ENCODE results near the gene NUP54.

Gene NUP54

DNA sequence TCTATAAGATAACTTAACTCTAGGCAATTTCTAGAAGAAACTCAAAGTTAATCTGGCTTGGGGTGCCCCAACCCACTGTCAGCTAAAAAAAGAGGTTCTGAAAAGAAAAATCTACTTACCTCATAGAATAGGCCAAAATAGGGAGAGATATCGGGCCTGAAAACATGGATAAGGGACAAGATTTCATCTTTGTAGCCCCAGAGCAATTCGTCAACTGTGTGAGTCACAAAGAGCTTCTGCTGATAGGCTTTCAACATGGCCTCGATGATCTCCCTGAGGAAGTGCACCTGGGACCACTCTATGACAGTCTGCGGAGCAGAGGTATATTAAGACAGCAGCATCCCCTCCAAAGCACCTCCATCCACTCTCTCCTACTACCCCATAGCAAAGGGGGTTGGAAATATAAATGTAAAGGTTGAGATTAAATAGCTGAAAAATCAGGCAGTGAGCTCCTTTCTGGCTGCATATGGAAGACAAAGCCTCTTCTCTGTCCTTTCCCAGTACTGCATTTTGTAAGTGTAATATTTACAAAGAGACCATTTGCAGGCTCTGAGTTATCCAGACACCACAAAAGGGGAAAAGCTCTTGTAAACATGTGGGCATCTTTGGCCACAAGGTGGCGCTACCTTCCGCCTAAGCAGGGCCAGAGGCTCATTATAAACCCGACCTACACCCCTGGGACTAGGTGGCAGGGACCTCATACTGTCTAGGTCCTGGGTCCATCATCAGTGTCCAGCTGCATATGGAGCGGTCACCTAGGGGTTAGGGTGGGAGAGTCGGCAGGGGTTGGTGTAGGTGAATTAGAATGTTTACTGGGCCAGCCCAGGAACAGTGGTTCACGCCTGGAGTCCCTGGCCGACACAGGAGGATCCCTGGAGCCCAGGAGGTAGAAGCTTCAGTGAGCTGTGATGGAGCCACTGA is 31.5 kb upstream of the NUP54 start:
- Histone ChIP-seq H3K27ac (ENCODE audit: low read length) (no peak overlapping the region), H3K4me1 (ENCODE audit: control insufficient read depth, insufficient read depth, low read length) (peaks cover 6% of the 10 kb centered on the region), H3K4me3 (ENCODE audit: low read length in 2 of 2) (no peak overlapping the region), H3K36me3 (ENCODE audit: control insufficient read depth in 2 of 2, insufficient read depth in 2 of 2, low read length in 2 of 2) (peaks cover 12 to 17% of the 10 kb centered on the region in 2 donors), H3K9ac (ENCODE audit: low read length in 2 of 2) (no peak overlapping the region), H3K27me3 (ENCODE audit: control insufficient read depth in 1 of 2, insufficient read depth in 2 of 2, low read length in 2 of 2) (no peaks in the 10 kb centered on the region), H3K9me3 (ENCODE audit: control insufficient read depth in 2 of 2, low read length in 2 of 2) (no peaks in the 10 kb centered on the region)

- Histone ChIP-seq H3K9me3 (ENCODE audit: control insufficient read depth in 2 of 2, low read length in 2 of 2) (no peaks in the 10 kb centered on the region), H3K4me3 (ENCODE audit: low read length in 2 of 2) (no peak overlapping the region), H3K4me1 (ENCODE audit: control insufficient read depth, insufficient read depth, low read length) (peaks cover 6% of the 10 kb centered on the region), H3K9ac (ENCODE audit: low read length in 2 of 2) (no peak overlapping the region), H3K36me3 (ENCODE audit: control insufficient read depth in 2 of 2, insufficient read depth in 2 of 2, low read length in 2 of 2) (peaks cover 16 to 21% of the 10 kb centered on the region in 2 donors), H3K27me3 (ENCODE audit: control insufficient read depth in 1 of 2, insufficient read depth in 2 of 2, low read length in 2 of 2) (no peaks in the 10 kb centered on the region), H3K27ac (ENCODE audit: low read length) (no peak overlapping the region)
Measured at GRCh38 chr4:76178296-76178695, 30.1 kb upstream of the NUP54 start.

DNA sequence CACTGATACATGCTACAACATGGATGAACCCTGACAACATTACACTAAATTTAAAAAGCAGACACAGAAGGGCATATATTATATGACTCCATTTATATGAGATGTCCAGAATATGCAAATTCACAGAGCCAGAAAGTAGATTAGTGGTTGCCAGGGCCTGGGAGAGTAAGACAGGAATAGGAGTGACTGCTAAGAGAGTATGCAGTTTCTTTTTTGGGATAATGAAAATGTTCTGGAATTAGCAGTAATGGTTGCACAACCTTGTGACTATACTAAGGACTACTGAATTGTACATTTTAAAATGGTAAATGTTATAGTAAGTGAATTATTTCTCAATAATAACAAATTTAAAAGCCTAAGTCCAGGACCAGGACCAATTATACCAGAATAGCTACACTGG is 29.5 kb upstream of the NUP54 start:
- Histone ChIP-seq H3K27ac (ENCODE audit: low read length) (no peak overlapping the region), H3K4me3 (ENCODE audit: low read length in 2 of 2) (no peak overlapping the region), H3K4me1 (ENCODE audit: control insufficient read depth, insufficient read depth, low read length) (peaks cover 6% of the 10 kb centered on the region), H3K36me3 (ENCODE audit: control insufficient read depth in 2 of 2, insufficient read depth in 2 of 2, low read length in 2 of 2) (peaks cover 18 to 22% of the 10 kb centered on the region in 2 donors), H3K27me3 (ENCODE audit: control insufficient read depth in 1 of 2, insufficient read depth in 2 of 2, low read length in 2 of 2) (no peaks in the 10 kb centered on the region), H3K9me3 (ENCODE audit: control insufficient read depth in 2 of 2, low read length in 2 of 2) (no peaks in the 10 kb centered on the region), H3K9ac (ENCODE audit: low read length in 2 of 2) (no peak overlapping the region)

- no peak overlapping the region for H3K4me3 ChIP-seq (ENCODE audit: low read length in 2 of 2)
- no peak overlapping the region for H3K27ac ChIP-seq (ENCODE audit: low read length)
- peaks cover 18 to 26% of the 10 kb centered on the region in 2 donors for H3K36me3 ChIP-seq (ENCODE audit: control insufficient read depth in 2 of 2, insufficient read depth in 2 of 2, low read length in 2 of 2)
- H3K9ac ChIP-seq (ENCODE audit: low read length in 2 of 2): no peak overlapping the region
- H3K9me3 ChIP-seq (ENCODE audit: control insufficient read depth in 2 of 2, low read length in 2 of 2): no peaks in the 10 kb centered on the region
- peaks cover 6% of the 10 kb centered on the region for H3K4me1 ChIP-seq (ENCODE audit: control insufficient read depth, insufficient read depth, low read length)
- no peaks in the 10 kb centered on the region for H3K27me3 ChIP-seq (ENCODE audit: control insufficient read depth in 1 of 2, insufficient read depth in 2 of 2, low read length in 2 of 2)
Measured at GRCh38 chr4:76175336-76175735, 27.1 kb upstream of the NUP54 start.

GRCh38 chr4:76174216-76174615 is 26.0 kb upstream of the NUP54 start:
- no peaks in the 10 kb centered on the region for H3K9me3 ChIP-seq (ENCODE audit: control insufficient read depth in 2 of 2, low read length in 2 of 2)
- H3K27me3 ChIP-seq (ENCODE audit: control insufficient read depth in 1 of 2, insufficient read depth in 2 of 2, low read length in 2 of 2): no peaks in the 10 kb centered on the region
- H3K4me3 ChIP-seq (ENCODE audit: low read length in 2 of 2): no peak overlapping the region
- no peaks in the 10 kb centered on the region for H3K4me1 ChIP-seq (ENCODE audit: control insufficient read depth, insufficient read depth, low read length)
- H3K9ac ChIP-seq (ENCODE audit: low read length in 2 of 2): no peak overlapping the region
- H3K27ac ChIP-seq (ENCODE audit: low read length): no peak overlapping the region
- peaks cover 18 to 24% of the 10 kb centered on the region in 2 donors for H3K36me3 ChIP-seq (ENCODE audit: control insufficient read depth in 2 of 2, insufficient read depth in 2 of 2, low read length in 2 of 2)

GRCh38 chr4:76168688-76169087 is 20.5 kb upstream of the NUP54 start:
- peaks cover 33 to 42% of the 10 kb centered on the region in 2 donors for H3K36me3 ChIP-seq (ENCODE audit: control insufficient read depth in 2 of 2, insufficient read depth in 2 of 2, low read length in 2 of 2)

GRCh38 chr4:76166480-76166879 is 18.3 kb upstream of the NUP54 start:
- Histone ChIP-seq H3K9me3 (ENCODE audit: control insufficient read depth in 2 of 2, low read length in 2 of 2) (no peaks in the 10 kb centered on the region), H3K9ac (ENCODE audit: low read length in 2 of 2) (no peak overlapping the region), H3K27me3 (ENCODE audit: control insufficient read depth in 1 of 2, insufficient read depth in 2 of 2, low read length in 2 of 2) (no peaks in the 10 kb centered on the region), H3K4me3 (ENCODE audit: low read length in 2 of 2) (no peak overlapping the region), H3K4me1 (ENCODE audit: control insufficient read depth, insufficient read depth, low read length) (no peaks in the 10 kb centered on the region), H3K27ac (ENCODE audit: low read length) (no peak overlapping the region), H3K36me3 (ENCODE audit: control insufficient read depth in 2 of 2, insufficient read depth in 2 of 2, low read length in 2 of 2) (peaks cover 49 to 52% of the 10 kb centered on the region in 2 donors)

More at GRCh38 chr4:76168688-76169087, 20.5 kb upstream of the NUP54 start:
- H3K9ac ChIP-seq (ENCODE audit: low read length in 2 of 2): no peak overlapping the region
- no peaks in the 10 kb centered on the region for H3K4me1 ChIP-seq (ENCODE audit: control insufficient read depth, insufficient read depth, low read length)
- no peak overlapping the region for H3K4me3 ChIP-seq (ENCODE audit: low read length in 2 of 2)
- no peaks in the 10 kb centered on the region for H3K27me3 ChIP-seq (ENCODE audit: control insufficient read depth in 1 of 2, insufficient read depth in 2 of 2, low read length in 2 of 2)
- H3K27ac ChIP-seq (ENCODE audit: low read length): no peak overlapping the region
- H3K9me3 ChIP-seq (ENCODE audit: control insufficient read depth in 2 of 2, low read length in 2 of 2): no peaks in the 10 kb centered on the region

- H3K27me3 ChIP-seq (ENCODE audit: control insufficient read depth in 1 of 2, insufficient read depth in 2 of 2, low read length in 2 of 2): no peaks in the 10 kb centered on the region
- peaks cover 27 to 36% of the 10 kb centered on the region in 2 donors for H3K36me3 ChIP-seq (ENCODE audit: control insufficient read depth in 2 of 2, insufficient read depth in 2 of 2, low read length in 2 of 2)
- H3K4me1 ChIP-seq (ENCODE audit: control insufficient read depth, insufficient read depth, low read length): no peaks in the 10 kb centered on the region
Measured at GRCh38 chr4:76160355-76160754, 12.2 kb upstream of the NUP54 start.

DNA sequence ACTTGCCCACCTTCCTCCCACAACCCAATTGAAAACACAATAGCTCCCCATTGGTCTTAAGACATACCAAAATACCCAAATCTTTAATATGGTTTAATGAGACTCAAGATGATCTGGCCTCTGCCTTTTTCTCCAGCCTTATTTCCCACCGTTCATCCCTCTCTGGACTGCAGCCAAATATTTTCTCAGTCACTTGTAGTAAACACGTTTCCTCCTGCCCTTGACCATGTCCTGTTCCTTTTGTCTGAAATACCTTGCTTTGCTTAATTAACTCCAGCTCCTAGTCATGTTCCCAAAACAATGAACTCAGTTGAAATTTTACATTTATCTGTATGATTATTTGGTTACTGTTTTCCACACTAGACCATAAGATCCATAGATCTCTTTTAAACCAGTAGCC is 8.4 kb upstream of the NUP54 start:
- H3K9ac ChIP-seq (ENCODE audit: low read length in 2 of 2): no peak overlapping the region
- H3K27ac ChIP-seq (ENCODE audit: low read length): no peak overlapping the region
- no peak overlapping the region for H3K4me3 ChIP-seq (ENCODE audit: low read length in 2 of 2)
- H3K4me1 ChIP-seq (ENCODE audit: control insufficient read depth, insufficient read depth, low read length): no peaks in the 10 kb centered on the region
- no peaks in the 10 kb centered on the region for H3K9me3 ChIP-seq (ENCODE audit: control insufficient read depth in 2 of 2, low read length in 2 of 2)
- H3K27me3 ChIP-seq (ENCODE audit: control insufficient read depth in 1 of 2, insufficient read depth in 2 of 2, low read length in 2 of 2): no peaks in the 10 kb centered on the region
- H3K36me3 ChIP-seq (ENCODE audit: control insufficient read depth in 2 of 2, insufficient read depth in 2 of 2, low read length in 2 of 2): peaks cover 6 to 15% of the 10 kb centered on the region in 2 donors

More at GRCh38 chr4:76160355-76160754, 12.2 kb upstream of the NUP54 start:
- Histone ChIP-seq H3K27ac (ENCODE audit: low read length) (no peak overlapping the region), H3K9ac (ENCODE audit: low read length in 2 of 2) (no peak overlapping the region), H3K9me3 (ENCODE audit: control insufficient read depth in 2 of 2, low read length in 2 of 2) (no peaks in the 10 kb centered on the region), H3K4me3 (ENCODE audit: low read length in 2 of 2) (no peak overlapping the region)

DNA sequence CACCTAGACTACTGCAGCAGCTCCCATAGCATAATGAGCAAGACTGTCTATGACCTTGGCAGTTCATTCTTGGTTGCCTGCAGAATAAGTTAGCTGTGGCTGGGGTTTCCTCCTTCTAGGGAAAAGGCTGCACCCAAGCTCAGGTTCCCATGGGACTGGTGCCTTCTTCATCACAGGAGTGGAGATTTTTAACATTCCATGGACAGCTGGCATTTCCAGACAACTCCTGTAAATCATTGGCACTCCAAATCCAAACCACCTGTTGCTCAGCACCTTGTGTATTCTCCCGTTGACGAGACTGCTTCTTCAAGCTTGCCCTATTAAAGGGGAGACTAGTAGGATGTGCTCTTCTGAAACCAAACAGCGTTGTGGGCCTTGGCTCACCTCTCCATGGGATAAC is 7.8 kb upstream of the NUP54 start:
- Histone ChIP-seq H3K4me3 (ENCODE audit: low read length in 2 of 2) (no peak overlapping the region), H3K4me1 (ENCODE audit: control insufficient read depth, insufficient read depth, low read length) (no peaks in the 10 kb centered on the region), H3K9me3 (ENCODE audit: control insufficient read depth in 2 of 2, low read length in 2 of 2) (no peaks in the 10 kb centered on the region), H3K9ac (ENCODE audit: low read length in 2 of 2) (no peak overlapping the region), H3K27me3 (ENCODE audit: control insufficient read depth in 1 of 2, insufficient read depth in 2 of 2, low read length in 2 of 2) (no peaks in the 10 kb centered on the region), H3K36me3 (ENCODE audit: control insufficient read depth in 2 of 2, insufficient read depth in 2 of 2, low read length in 2 of 2) (peaks cover 0 to 8% of the 10 kb centered on the region in 2 donors), H3K27ac (ENCODE audit: low read length) (no peak overlapping the region)

- Histone ChIP-seq H3K27ac (ENCODE audit: low read length) (no peak overlapping the region), H3K4me3 (ENCODE audit: low read length in 2 of 2) (no peak overlapping the region)
Measured at GRCh38 chr4:76153356-76153755, 5.2 kb upstream of the NUP54 start.

More at GRCh38 chr4:76153356-76153755, 5.2 kb upstream of the NUP54 start:
- Histone ChIP-seq H3K36me3 (ENCODE audit: control insufficient read depth in 2 of 2, insufficient read depth in 2 of 2, low read length in 2 of 2) (no peaks in the 10 kb centered on the region), H3K4me1 (ENCODE audit: control insufficient read depth, insufficient read depth, low read length) (no peaks in the 10 kb centered on the region), H3K9me3 (ENCODE audit: control insufficient read depth in 2 of 2, low read length in 2 of 2) (no peaks in the 10 kb centered on the region), H3K9ac (ENCODE audit: low read length in 2 of 2) (no peak overlapping the region), H3K27me3 (ENCODE audit: control insufficient read depth in 1 of 2, insufficient read depth in 2 of 2, low read length in 2 of 2) (no peaks in the 10 kb centered on the region)

Measured in stomach smooth muscle (tissue), 2 donors.